OCI-LY7 (cell line): ENCODE measurements around the gene LPO. TPM values are rescaled to one million over a fixed set of nuclear protein-coding genes. Genes with fewer than 3 reads are reported as not detected.

Experiments
- BruUV-seq: library from RNA; stranded (reverse); fragments of 400-500 nt; replicated peaks from 2 replicates; lab custom pipeline; 2021; lab: Mats Ljungman, UMichigan
- CTCF ChIA-PET: fragments of 300-600 bp; sonication (Branson Sonifier 250); formaldehyde crosslinking; loops from one replicate; lab custom pipeline; 2022; ENCODE audit warnings: antibody characterized with exemption; ENCODE audit not compliant: unreplicated experiment; lab: Charles Lee
- POLR2A ChIA-PET: fragments of 300-600 bp; sonication (Branson Sonifier 250); formaldehyde crosslinking; loops from one replicate; lab custom pipeline; 2022; ENCODE audit warnings: antibody characterized with exemption; lab: Charles Lee
- DNase-seq: peaks from one replicate; pipeline ENCODE4 v3.0.0-alpha.2; 2015; ENCODE audit warnings: low spot score
- H2AFZ ChIP-seq: fragments of 200-600 bp; sonication (generic), shearing (Covaris generic); 2 replicates; pipeline ENCODE4 v1.6.1; 2014; ENCODE audit warnings: mild to moderate bottlenecking, antibody characterized with exemption, low read length, moderate library complexity
- H3K27ac ChIP-seq: fragments of 200-600 bp; sonication (generic); 2 replicates; pipeline ENCODE4 v1.5.1; 2014; ENCODE audit warnings: mixed run types, low read depth, mild to moderate bottlenecking, moderate library complexity, low read length, inconsistent platforms; ENCODE audit not compliant: poor library complexity, severe bottlenecking
- H3K36me3 ChIP-seq: fragments of 200-600 bp; sonication (generic); 2 replicates; pipeline ENCODE4 v1.6.1; 2014; ENCODE audit warnings: mild to moderate bottlenecking, antibody characterized with exemption, low read length, moderate library complexity, mixed read lengths; ENCODE audit not compliant: insufficient read depth
- H3K4me1 ChIP-seq: fragments of 200-600 bp; sonication (generic); 2 replicates; pipeline ENCODE4 v1.5.1; 2014; ENCODE audit warnings: mild to moderate bottlenecking, low read length; ENCODE audit not compliant: insufficient read depth, poor library complexity, severe bottlenecking
- H3K4me2 ChIP-seq: fragments of 200-600 bp; sonication (generic); 2 replicates; pipeline ENCODE4 v1.6.1; 2014; ENCODE audit warnings: mild to moderate bottlenecking, low read length
- H3K4me3 ChIP-seq: fragments of 200-600 bp; sonication (generic); 2 replicates; pipeline ENCODE4 v1.5.1; 2014; ENCODE audit warnings: mild to moderate bottlenecking, low read depth, low read length; ENCODE audit not compliant: poor library complexity, severe bottlenecking
- H3K79me2 ChIP-seq: fragments of 200-600 bp; sonication (generic); 2 replicates; pipeline ENCODE4 v1.6.1; 2016; ENCODE audit warnings: low read depth, mild to moderate bottlenecking, low read length, moderate library complexity, mixed read lengths; ENCODE audit not compliant: insufficient read depth
- H3K9me2 ChIP-seq: fragments of 200-600 bp; sonication (generic); 2 replicates; pipeline ENCODE4 v1.6.1; 2016; ENCODE audit warnings: mild to moderate bottlenecking, low read length, mixed read lengths; ENCODE audit not compliant: insufficient read depth
- H3K9me3 ChIP-seq: fragments of 200-600 bp; sonication (generic); 2 replicates; pipeline ENCODE4 v1.6.1; 2014; ENCODE audit warnings: mild to moderate bottlenecking, mixed run types, low read length, mixed read lengths
- H4K20me1 ChIP-seq: fragments of 200-600 bp; sonication (generic); 2 replicates; pipeline ENCODE4 v1.6.1; 2014; ENCODE audit warnings: mild to moderate bottlenecking, antibody characterized with exemption, low read length, moderate library complexity, mixed read lengths; ENCODE audit not compliant: insufficient read depth
- CTCF ChIP-seq: fragments of 200-600 bp; sonication (generic); conservative IDR thresholded peaks from 2 replicates; pipeline ENCODE4 v1.5.1; 2014; ENCODE audit warnings: mild to moderate bottlenecking, antibody characterized with exemption, low read length, moderate library complexity, mixed read lengths
- EZH2phosphoT487 ChIP-seq: fragments of 200-600 bp; sonication (generic); IDR thresholded peaks from 2 replicates; pipeline ENCODE4 v1.6.1; 2018; ENCODE audit warnings: low read depth, borderline replicate concordance, mild to moderate bottlenecking, mixed run types, antibody characterized with exemption, low read length, moderate library complexity, mixed read lengths
- intact Hi-C: fragments of 100-400 bp; cut with micrococcal nuclease; formaldehyde crosslinking; loops from one replicate; pipeline ENCODE4 v1.10.0; 2022; ENCODE audit not compliant: unreplicated experiment
- total RNA-seq, 2 experiments: library from RNA; depleted of rRNA in 1 of 2; stranded (reverse); fragments of >200 nt in 1 of 2; shearing (Covaris generic) in 1 of 2; gene quantifications; 2 replicates each; pipeline ENCODE4 v1.2.3, GENCODE V29; 2014 to 2022

Gene LPO
- total RNA-seq, 2 experiments from 2014 or later: not detected

GRCh38 chr17:58228679-58229078 lies 9.7 kb upstream of the LPO start:
- no peaks in the 10 kb centered on the region for H3K9me3 ChIP-seq
- BruUV-seq: no TSS peak
- H3K27ac ChIP-seq: no peak overlapping the region
- no peak for TF ChIP-seq EZH2phosphoT487
- TF ChIP-seq CTCF: no peak
- no peaks in the 10 kb centered on the region for H4K20me1 ChIP-seq
- intact Hi-C loops: no loop called here
- no peaks in the 10 kb centered on the region for H3K36me3 ChIP-seq
- ChIA-PET CTCF (no interaction called here), POLR2A (interaction anchor here (0.5 kb wide), 1 partner anchor 856 kb away, joined by 4 read pairs; no protein-coding TSS in a partner anchor)
- H2AFZ ChIP-seq: no peak overlapping the region
- no peaks in the 10 kb centered on the region for H3K9me2 ChIP-seq
- H3K79me2 ChIP-seq: no peaks in the 10 kb centered on the region
- no peak overlapping the region for H3K4me3 ChIP-seq
- DNase-seq: no peak
- H3K4me2 ChIP-seq: no peak overlapping the region
- H3K4me1 ChIP-seq: no peaks in the 10 kb centered on the region

- TF ChIP-seq CTCF (no peak), EZH2phosphoT487 (no peak)
- no peak overlapping the region for H3K27ac ChIP-seq
- no peak overlapping the region for H3K4me3 ChIP-seq
- no peaks in the 10 kb centered on the region for H3K9me3 ChIP-seq
- no peak for DNase-seq
- H3K9me2 ChIP-seq: no peaks in the 10 kb centered on the region
- H4K20me1 ChIP-seq: no peaks in the 10 kb centered on the region
- no TSS peak for BruUV-seq
- H2AFZ ChIP-seq: no peak overlapping the region
- ChIA-PET CTCF (no interaction called here), POLR2A (interaction anchor here (0.5 to 0.9 kb wide), 3 partner anchors 10 to 857 kb away, joined by 3 to 4 read pairs (median 3); partner anchors contain the start of gene MKS1)
- no peaks in the 10 kb centered on the region for H3K79me2 ChIP-seq
- H3K4me2 ChIP-seq: no peak overlapping the region
- H3K4me1 ChIP-seq: no peaks in the 10 kb centered on the region
- H3K36me3 ChIP-seq: no peaks in the 10 kb centered on the region
- intact Hi-C loops: no loop called here
These were observed 9.0 kb upstream of the LPO start for GRCh38 chr17:58229384-58229783.

- Histone ChIP-seq H3K9me3 (no peaks in the 10 kb centered on the region), H3K4me3 (no peak overlapping the region), H3K4me1 (no peaks in the 10 kb centered on the region), H3K27ac (no peak overlapping the region), H3K4me2 (no peak overlapping the region), H3K36me3 (no peaks in the 10 kb centered on the region), H2AFZ (no peak overlapping the region), H3K79me2 (no peaks in the 10 kb centered on the region), H3K9me2 (no peaks in the 10 kb centered on the region), H4K20me1 (no peaks in the 10 kb centered on the region)
- ChIA-PET POLR2A (interaction anchor here (0.6 to 0.9 kb wide), 4 partner anchors 11 to 1623 kb away, joined by 3 read pairs; partner anchors contain the start of gene MKS1), CTCF (no interaction called here)
- no TSS peak for BruUV-seq
- intact Hi-C loops: no loop called here
- TF ChIP-seq CTCF (no peak), EZH2phosphoT487 (no peak)
- no peak for DNase-seq
These were observed 8.5 kb upstream of the LPO start for GRCh38 chr17:58229881-58230280.
